Measurements from ENCODE around the gene COQ3.

COQ3 gene

DNA sequence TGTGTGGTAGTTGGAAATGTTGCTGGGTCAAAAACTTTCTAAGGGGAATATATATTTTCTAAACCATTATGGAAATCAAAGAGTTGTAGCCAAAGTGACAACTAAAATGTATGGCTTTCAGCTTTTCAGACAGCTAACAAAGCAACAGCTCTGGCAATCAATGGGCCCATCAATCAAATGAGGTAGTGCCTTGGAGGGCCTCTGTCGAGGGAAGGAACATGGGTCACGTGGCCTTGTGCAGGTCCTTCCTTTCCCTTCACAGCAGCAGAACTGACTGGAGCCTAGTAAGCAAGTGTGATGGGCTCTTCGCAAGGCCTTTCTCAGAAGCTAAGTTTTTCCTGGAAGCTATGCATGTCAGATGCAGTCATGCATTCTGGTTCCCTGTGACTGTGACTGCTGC is 62.5 kb downstream of the COQ3 start:
- no peak for DNase-seq (ENCODE audit: low read depth)

DNA sequence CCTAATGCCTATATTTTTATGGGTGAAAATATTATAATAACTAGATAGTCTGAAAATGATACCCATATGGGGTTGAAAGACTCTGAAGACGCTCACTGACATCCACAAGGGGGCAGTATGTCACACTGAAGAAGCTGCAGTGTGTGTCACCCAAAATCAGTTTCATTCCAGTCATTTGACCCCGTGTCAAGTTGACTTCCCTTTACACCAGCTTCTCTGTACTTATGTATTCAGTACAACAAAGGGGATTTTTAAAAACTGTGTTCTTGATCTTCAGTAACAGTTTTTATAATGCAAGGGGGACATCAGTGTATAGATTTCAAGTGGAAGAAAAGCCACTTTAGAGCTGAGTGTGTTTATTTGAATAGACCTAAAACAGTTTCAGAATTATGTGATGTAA is 63.8 kb downstream of the COQ3 start:
- DNase-seq (ENCODE audit: low read depth) = no peak

- DNase-seq (ENCODE audit: low read depth) = no peak
These were observed 69.0 kb downstream of the COQ3 start for GRCh38 chr6:99324996-99325395.
